Gastrocnemius medialis (tissue), 4 donors: ENCODE measurements around the gene PLSCR5. TPM values are rescaled to one million over a fixed set of nuclear protein-coding genes. Genes with fewer than 3 reads are reported as not detected.

ENCODE experiments used
- ATAC-seq, 2 donors: fragments of 150-250 bp; one replicate each; pipeline ENCODE4 v1.9.1; 2016
- DNase-seq, 2 donors: peaks; one replicate each; pipeline ENCODE4 v3.0.0-alpha.2; 2019
- H3K27ac ChIP-seq, 4 donors: fragments of 200-600 bp; sonication (generic); 1 replicate in 1 of 4; 2 replicates in 3 of 4; pipeline ENCODE4 v1.5.1; 2016 to 2018; ENCODE audit warnings: mild to moderate bottlenecking in 2 of 4, moderate library complexity in 1 of 4
- H3K27me3 ChIP-seq, 3 donors: fragments of 200-600 bp; sonication (generic) in 2 of 3; 1 replicate in 1 of 3; 2 replicates in 2 of 3; pipeline versions ENCODE4 v1.5.1 to v1.6.0; 2016 to 2019; ENCODE audit warnings: mild to moderate bottlenecking in 1 of 3, moderate library complexity in 1 of 3
- H3K36me3 ChIP-seq, 2 donors: fragments of 200-600 bp; sonication (generic) in 1 of 2; one replicate each; pipeline ENCODE4 v1.5.1; 2017 to 2018
- H3K4me1 ChIP-seq, 2 donors: fragments of 200-600 bp; sonication (generic) in 1 of 2; one replicate each; pipeline ENCODE4 v1.5.1; 2016 to 2017; ENCODE audit warnings: mild to moderate bottlenecking in 2 of 2
- H3K4me3 ChIP-seq, 4 donors: fragments of 200-600 bp; sonication (generic) in 3 of 4; 1 replicate in 1 of 4; 2 replicates in 3 of 4; pipeline ENCODE4 v1.5.1; 2016 to 2019; ENCODE audit warnings: mild to moderate bottlenecking in 2 of 4
- H3K9me3 ChIP-seq, 3 donors: fragments of 200-600 bp; sonication (generic) in 2 of 3; 1 replicate in 1 of 3; 2 replicates in 2 of 3; pipeline ENCODE4 v1.5.1; 2016 to 2019
- CTCF ChIP-seq, 5 experiments: fragments of 450-650 bp in 3 of 5; fragments of 200-600 bp in 2 of 5; sonication (generic) in 2 of 5; IDR thresholded peaks in 4 of 5; conservative IDR thresholded peaks in 1 of 5; 1 replicate in 4 of 5; 2 replicates in 1 of 5; pipeline ENCODE4 v1.5.1; 2016 to 2019; ENCODE audit warnings: antibody characterized with exemption in 5 of 5, mild to moderate bottlenecking in 3 of 5, moderate library complexity in 3 of 5
- POLR2A ChIP-seq, 2 donors: fragments of 450-650 bp; IDR thresholded peaks; one replicate each; pipeline ENCODE4 v1.6.1; 2017; ENCODE audit warnings: antibody characterized with exemption in 2 of 2, mild to moderate bottlenecking in 2 of 2, moderate library complexity in 2 of 2
- in situ Hi-C, 4 donors: fragments of 200-750 bp; cut with MboI; loops; one replicate each; pipeline versions ENCODE4 v1.15.0 to v1.8.0; 2017; ENCODE audit warnings: low sequenced_read_pairs in 4 of 4
- intact Hi-C: fragments of 100-400 bp; cut with DNase I; formaldehyde crosslinking; loops from one replicate; pipeline ENCODE4 v1.15.1; 2023; ENCODE audit warnings: low total_unique reads
- total RNA-seq, 4 donors: library from RNA; depleted of rRNA; stranded (reverse); fragments of >200 nt; gene quantifications; one replicate each; pipeline versions ENCODE4 v1.1.0 to v1.2.3, GENCODE V29; 2016

Gene PLSCR5
- total RNA-seq, 4 donors from 2014 or later: not detected

GRCh38 chr3:146594843-146595482 lies 10.2 kb downstream of the PLSCR5 start:
- intact Hi-C loops (no loop called here), in situ Hi-C loops (loop anchor here (25.0 kb wide), 3 partner anchors 258 to 533 kb away; no protein-coding TSS in a partner anchor)
- Histone ChIP-seq H3K36me3 (no peaks in the 10 kb centered on the region), H3K9me3 (peaks cover 0 to 3% (median 0%) of the 10 kb centered on the region in 3 donors), H3K4me1 (no peaks in the 10 kb centered on the region), H3K27me3 (no peaks in the 10 kb centered on the region), H3K4me3 (no peak overlapping the region), H3K27ac (no peak overlapping the region)
- no peak for ATAC-seq
- TF ChIP-seq POLR2A (IDR thresholded peaks at IDR 0.05): no peak
- TF ChIP-seq CTCF (IDR thresholded peaks at IDR 0.05 in 4 of 5, conservative IDR thresholded peaks at IDR 0.05 in 1 of 5): no peak
- DNase-seq: no peak

- no peaks in the 10 kb centered on the region for H3K4me1 ChIP-seq
- H3K27me3 ChIP-seq: no peaks in the 10 kb centered on the region
- intact Hi-C loops (no loop called here), in situ Hi-C loops (loop anchor here (25.0 kb wide), 3 partner anchors 256 to 531 kb away; no protein-coding TSS in a partner anchor)
- H3K27ac ChIP-seq: no peak overlapping the region
- DNase-seq (no peak), ATAC-seq (no peak)
- no peaks in the 10 kb centered on the region for H3K36me3 ChIP-seq
- no peak for TF ChIP-seq CTCF (IDR thresholded peaks at IDR 0.05 in 4 of 5, conservative IDR thresholded peaks at IDR 0.05 in 1 of 5)
- no peak for TF ChIP-seq POLR2A (IDR thresholded peaks at IDR 0.05)
- peaks cover 0 to 3% (median 0%) of the 10 kb centered on the region in 3 donors for H3K9me3 ChIP-seq
- H3K4me3 ChIP-seq: no peak overlapping the region
Observed at GRCh38 chr3:146593776-146594175, 11.4 kb downstream of the PLSCR5 start.

GRCh38 chr3:146590521-146590920 lies 14.6 kb downstream of the PLSCR5 start:
- intact Hi-C loops: no loop called here
- TF ChIP-seq POLR2A (IDR thresholded peaks at IDR 0.05) (no peak), CTCF (IDR thresholded peaks at IDR 0.05 in 4 of 5, conservative IDR thresholded peaks at IDR 0.05 in 1 of 5) (no peak)
- Histone ChIP-seq H3K4me3 (no peak overlapping the region), H3K36me3 (no peaks in the 10 kb centered on the region), H3K4me1 (no peaks in the 10 kb centered on the region), H3K27me3 (no peaks in the 10 kb centered on the region), H3K9me3 (peaks cover 0 to 3% (median 0%) of the 10 kb centered on the region in 3 donors), H3K27ac (no peak overlapping the region)
- in situ Hi-C loops: loop anchor here (25.0 kb wide), 3 partner anchors 253 to 528 kb away; no protein-coding TSS in a partner anchor
- DNase-seq (no peak), ATAC-seq (no peak)

- no peak overlapping the region for H3K27ac ChIP-seq
- intact Hi-C loops: no loop called here
Observed at GRCh38 chr3:146589899-146590508, 15.1 kb downstream of the PLSCR5 start.

More at GRCh38 chr3:146589899-146590508, 15.1 kb downstream of the PLSCR5 start:
- ATAC-seq: no peak
- no peaks in the 10 kb centered on the region for H3K4me1 ChIP-seq
- H3K36me3 ChIP-seq: no peaks in the 10 kb centered on the region
- H3K9me3 ChIP-seq: peaks cover 0 to 3% (median 0%) of the 10 kb centered on the region in 3 donors
- in situ Hi-C loops: loop anchor here (25.0 kb wide), 3 partner anchors 253 to 528 kb away; no protein-coding TSS in a partner anchor
- no peaks in the 10 kb centered on the region for H3K27me3 ChIP-seq
- TF ChIP-seq CTCF (IDR thresholded peaks at IDR 0.05 in 4 of 5, conservative IDR thresholded peaks at IDR 0.05 in 1 of 5) (peak in 3 of 5 experiments; percentile 23 to 51 (median 28)), POLR2A (IDR thresholded peaks at IDR 0.05) (no peak)
- DNase-seq: no peak
- no peak overlapping the region for H3K4me3 ChIP-seq
